WERI-Rb-1 (cell line): ENCODE results near the gene CTIF.

ENCODE experiments used
- DNase-seq: peaks from one replicate; pipeline ENCODE4 v3.0.0-alpha.2; 2020
- H3K27ac ChIP-seq: fragments of 250-450 bp; sonication (Bioruptor Pico); 2 replicates; pipeline ENCODE4 v1.5.1; 2020; ENCODE audit warnings: mild to moderate bottlenecking, moderate library complexity
- H3K27me3 ChIP-seq: fragments of 250-450 bp; sonication (Bioruptor Pico); 2 replicates; pipeline ENCODE4 v1.5.1; 2021; ENCODE audit warnings: mild to moderate bottlenecking, low read depth, moderate library complexity; ENCODE audit not compliant: insufficient read depth, severe bottlenecking
- H3K36me3 ChIP-seq: fragments of 250-450 bp; sonication (Bioruptor Pico); 2 replicates; pipeline ENCODE4 v1.5.1; 2020; ENCODE audit warnings: mild to moderate bottlenecking, moderate library complexity
- H3K4me3 ChIP-seq: 2 replicates; pipeline ENCODE4 v1.5.1; 2011; ENCODE audit warnings: low read depth, mild to moderate bottlenecking, control low read depth, low read length
- H3K9me3 ChIP-seq: fragments of 250-450 bp; sonication (Bioruptor Pico); 2 replicates; pipeline ENCODE4 v1.5.1; 2021; ENCODE audit warnings: mild to moderate bottlenecking, moderate library complexity; ENCODE audit not compliant: severe bottlenecking
- TF ChIP-seq, protein P1 (sequence below): IDR thresholded peaks from 2 replicates; pipeline ENCODE4 v1.5.1; 2011; ENCODE audit warnings: low read depth, mild to moderate bottlenecking, control low read depth, inconsistent platforms, low read length

CTIF gene

DNA sequence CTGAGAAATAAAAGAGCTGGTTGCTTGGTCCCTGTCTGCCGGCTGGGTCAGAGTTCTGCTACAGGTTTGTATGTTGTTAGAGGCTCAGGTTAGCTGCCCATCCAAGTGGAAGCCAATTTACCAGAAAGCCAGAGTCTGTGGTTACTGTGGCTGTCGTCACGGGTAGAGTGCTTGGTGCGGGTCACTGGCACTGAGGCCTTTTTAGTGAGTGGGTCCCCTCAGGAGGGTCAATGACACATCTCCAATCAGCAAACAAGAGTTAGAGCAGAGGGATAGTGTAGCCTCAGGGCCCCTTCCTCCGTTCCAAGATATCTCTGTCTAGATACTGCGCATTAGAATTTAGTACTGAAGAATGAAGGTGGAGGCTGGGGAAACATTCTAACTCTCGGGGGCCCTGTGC is 41.2 kb downstream of the CTIF start:
- no peaks in the 10 kb centered on the region for H3K9me3 ChIP-seq
- no peaks in the 10 kb centered on the region for H3K27me3 ChIP-seq
- no peak overlapping the region for H3K4me3 ChIP-seq
- peaks cover 10% of the 10 kb centered on the region; the same call in 1 of the 2 replicates for H3K36me3 ChIP-seq
- no peak for DNase-seq
- no peak overlapping the region for H3K27ac ChIP-seq
- TF ChIP-seq, protein P1, sequence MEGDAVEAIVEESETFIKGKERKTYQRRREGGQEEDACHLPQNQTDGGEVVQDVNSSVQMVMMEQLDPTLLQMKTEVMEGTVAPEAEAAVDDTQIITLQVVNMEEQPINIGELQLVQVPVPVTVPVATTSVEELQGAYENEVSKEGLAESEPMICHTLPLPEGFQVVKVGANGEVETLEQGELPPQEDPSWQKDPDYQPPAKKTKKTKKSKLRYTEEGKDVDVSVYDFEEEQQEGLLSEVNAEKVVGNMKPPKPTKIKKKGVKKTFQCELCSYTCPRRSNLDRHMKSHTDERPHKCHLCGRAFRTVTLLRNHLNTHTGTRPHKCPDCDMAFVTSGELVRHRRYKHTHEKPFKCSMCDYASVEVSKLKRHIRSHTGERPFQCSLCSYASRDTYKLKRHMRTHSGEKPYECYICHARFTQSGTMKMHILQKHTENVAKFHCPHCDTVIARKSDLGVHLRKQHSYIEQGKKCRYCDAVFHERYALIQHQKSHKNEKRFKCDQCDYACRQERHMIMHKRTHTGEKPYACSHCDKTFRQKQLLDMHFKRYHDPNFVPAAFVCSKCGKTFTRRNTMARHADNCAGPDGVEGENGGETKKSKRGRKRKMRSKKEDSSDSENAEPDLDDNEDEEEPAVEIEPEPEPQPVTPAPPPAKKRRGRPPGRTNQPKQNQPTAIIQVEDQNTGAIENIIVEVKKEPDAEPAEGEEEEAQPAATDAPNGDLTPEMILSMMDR = no peak

DNA sequence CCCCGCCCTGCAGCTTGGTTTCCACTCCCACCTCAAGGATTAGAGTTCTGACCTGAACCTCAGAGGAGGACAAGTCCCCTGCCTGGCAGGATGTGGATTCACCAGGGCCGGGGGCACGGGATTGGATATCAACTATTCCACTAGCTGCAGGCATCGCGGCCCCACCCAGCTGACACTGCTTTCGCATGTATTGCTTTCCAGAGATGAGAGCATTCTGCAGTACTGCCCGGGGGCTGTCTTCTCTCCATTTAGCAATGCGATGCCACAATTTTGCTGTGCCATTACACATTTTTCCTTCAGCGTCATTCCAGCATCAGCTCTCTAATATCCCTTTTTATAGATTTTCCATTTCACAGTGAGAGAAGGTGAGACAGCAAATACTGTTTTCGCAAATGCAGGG is 42.0 kb downstream of the CTIF start:
- TF ChIP-seq, protein P1 = no peak
- Histone ChIP-seq H3K27me3 (no peaks in the 10 kb centered on the region), H3K4me3 (no peak overlapping the region), H3K9me3 (no peaks in the 10 kb centered on the region), H3K36me3 (peaks cover 5% of the 10 kb centered on the region; the same call in 1 of the 2 replicates), H3K27ac (no peak overlapping the region)
- no peak for DNase-seq

DNA sequence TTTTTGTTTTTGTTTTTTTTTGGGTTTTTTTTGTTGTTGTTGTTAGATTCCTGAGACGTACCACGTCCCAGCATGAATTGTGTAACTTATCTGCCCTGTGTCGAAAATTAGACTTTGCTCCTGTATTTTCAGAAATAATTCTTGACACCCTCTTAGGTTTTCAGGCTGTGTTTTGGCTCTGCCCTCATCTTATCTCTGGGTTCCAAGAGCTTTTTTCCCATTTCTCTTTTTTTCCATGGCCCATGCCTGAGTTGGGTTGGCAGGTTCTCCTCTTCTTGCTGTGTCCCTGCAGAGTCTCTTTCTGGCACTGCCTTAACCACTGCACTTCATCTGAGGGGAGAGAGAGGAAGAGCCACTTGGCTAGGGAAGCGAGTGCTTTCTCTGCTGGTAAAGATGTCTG is 42.4 kb downstream of the CTIF start:
- DNase-seq = no peak
- H3K27ac ChIP-seq = no peak overlapping the region
- no peaks in the 10 kb centered on the region for H3K9me3 ChIP-seq
- no peak overlapping the region for H3K4me3 ChIP-seq
- peaks cover 3% of the 10 kb centered on the region; the same call in 1 of the 2 replicates for H3K36me3 ChIP-seq
- TF ChIP-seq, protein P1 = no peak
- H3K27me3 ChIP-seq = no peaks in the 10 kb centered on the region

DNA sequence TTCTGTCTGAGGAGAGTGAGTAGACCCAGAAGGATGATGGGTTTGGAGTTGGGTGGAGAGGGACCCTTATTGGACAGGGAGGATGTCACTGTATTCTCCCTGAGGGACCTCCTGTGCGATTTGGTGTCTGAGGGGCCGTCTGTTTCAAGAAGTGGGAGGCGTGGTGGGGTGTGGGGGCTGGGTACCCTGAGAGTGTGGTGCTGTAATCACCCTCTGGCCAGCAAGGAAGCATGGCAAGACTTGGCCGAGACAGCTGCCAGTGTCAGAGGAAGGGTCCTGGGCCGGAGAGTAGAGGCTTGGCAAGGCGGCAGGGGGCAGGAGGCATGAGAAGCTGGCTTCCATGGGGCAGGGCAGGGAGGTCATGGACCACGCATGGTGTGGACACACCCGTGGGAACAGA is 43.1 kb downstream of the CTIF start:
- TF ChIP-seq, protein P1 = no peak
- DNase-seq = no peak
- Histone ChIP-seq H3K9me3 (no peaks in the 10 kb centered on the region), H3K27ac (no peak overlapping the region), H3K36me3 (0 out of 2 replicates have a peak, but pooled peaks cover 3% of the 10 kb centered on the region), H3K27me3 (no peaks in the 10 kb centered on the region), H3K4me3 (no peak overlapping the region)

DNA sequence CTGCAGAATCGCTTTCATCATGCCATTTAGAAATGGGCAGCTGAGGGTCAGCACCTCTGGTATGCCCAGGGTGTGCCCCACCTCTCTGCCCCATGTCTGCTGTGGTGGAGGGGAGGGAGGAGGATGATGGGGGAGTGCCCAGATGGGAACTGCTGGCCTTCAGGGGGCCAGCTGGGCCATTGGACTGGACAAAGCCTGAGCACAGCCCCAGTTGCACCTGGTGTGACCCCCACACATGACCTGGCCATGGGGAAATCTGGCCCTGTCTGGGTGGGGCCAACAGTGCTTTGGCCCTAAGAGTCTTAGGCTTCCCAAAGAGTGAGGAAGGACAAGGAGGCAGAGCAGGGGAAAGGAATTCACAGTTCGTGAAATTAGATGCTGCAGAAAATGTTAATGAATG is 44.1 kb downstream of the CTIF start:
- Histone ChIP-seq H3K36me3 (0 out of 2 replicates have a peak, but pooled peaks cover 3% of the 10 kb centered on the region), H3K27ac (no peak overlapping the region), H3K27me3 (no peaks in the 10 kb centered on the region), H3K4me3 (no peak overlapping the region), H3K9me3 (no peaks in the 10 kb centered on the region)
- TF ChIP-seq, protein P1 = no peak
- no peak for DNase-seq

DNA sequence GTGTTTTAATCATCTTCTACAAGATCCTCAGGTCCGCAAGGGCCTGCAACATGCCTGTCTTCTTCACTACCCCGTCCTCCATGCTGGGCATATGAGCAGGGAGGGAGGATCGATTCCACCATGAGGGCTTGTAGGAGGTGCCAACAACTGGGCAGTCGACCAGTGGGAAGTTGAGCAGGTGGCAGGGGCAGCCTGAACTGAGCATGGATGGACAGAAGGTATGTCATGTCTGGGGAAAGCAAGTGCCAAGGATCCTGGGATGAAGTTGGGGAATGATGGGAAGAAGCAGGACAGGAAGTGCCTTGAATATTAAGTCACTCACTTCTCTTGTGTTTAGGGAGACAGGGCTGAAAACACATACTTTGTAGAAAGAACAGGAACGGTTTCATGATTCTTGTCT is 44.7 kb downstream of the CTIF start:
- H3K4me3 ChIP-seq = no peak overlapping the region
- no peaks in the 10 kb centered on the region for H3K27me3 ChIP-seq
- no peak overlapping the region for H3K27ac ChIP-seq
- 0 out of 2 replicates have a peak, but pooled peaks cover 3% of the 10 kb centered on the region for H3K36me3 ChIP-seq
- H3K9me3 ChIP-seq = no peaks in the 10 kb centered on the region
- DNase-seq = no peak
- TF ChIP-seq, protein P1 = no peak
